Bone marrow (tissue), 2 donors: ENCODE results near the gene USP36.
"Not testable (repeated sequence)": the region's sequence is repeated elsewhere in the genome, so short reads cannot be mapped to it uniquely, and the experiment has no call there.

ENCODE experiments used
- DNase-seq, 2 donors: peaks; one replicate each; lab custom pipeline; 2025; lab: John Stamatoyannopoulos, UW

The USP36 gene

GRCh38 chr17:78791840-78792709, 48.5 kb downstream of the USP36 start:
- no peak for DNase-seq

DNA sequence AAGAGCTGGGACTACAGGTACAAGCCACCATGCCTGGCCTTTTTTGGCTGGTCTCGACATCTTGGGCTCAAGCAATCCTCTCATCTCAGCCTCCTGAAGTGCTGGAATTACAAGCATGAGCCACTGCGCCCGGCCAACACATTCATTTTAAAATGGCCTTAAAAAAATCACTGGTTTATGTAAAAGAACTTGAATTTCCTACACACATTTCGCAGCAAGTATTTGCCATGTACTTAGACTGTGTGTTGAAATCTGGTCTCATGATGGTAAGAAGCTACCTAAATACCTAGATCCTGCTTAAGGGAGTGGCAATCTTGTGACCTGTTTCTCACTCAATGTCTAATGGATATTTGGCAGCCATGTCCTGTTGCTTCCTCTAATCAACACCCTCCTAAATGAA, 50.1 kb downstream of the USP36 start:
- no peak for DNase-seq

- no peak for DNase-seq
Observed at GRCh38 chr17:78789663-78790181, 50.9 kb downstream of the USP36 start.

- DNase-seq: no peak
Observed at GRCh38 chr17:78789149-78789662, 51.4 kb downstream of the USP36 start.

GRCh38 chr17:78788451-78788850, 52.2 kb downstream of the USP36 start:
- DNase-seq: no peak

DNA sequence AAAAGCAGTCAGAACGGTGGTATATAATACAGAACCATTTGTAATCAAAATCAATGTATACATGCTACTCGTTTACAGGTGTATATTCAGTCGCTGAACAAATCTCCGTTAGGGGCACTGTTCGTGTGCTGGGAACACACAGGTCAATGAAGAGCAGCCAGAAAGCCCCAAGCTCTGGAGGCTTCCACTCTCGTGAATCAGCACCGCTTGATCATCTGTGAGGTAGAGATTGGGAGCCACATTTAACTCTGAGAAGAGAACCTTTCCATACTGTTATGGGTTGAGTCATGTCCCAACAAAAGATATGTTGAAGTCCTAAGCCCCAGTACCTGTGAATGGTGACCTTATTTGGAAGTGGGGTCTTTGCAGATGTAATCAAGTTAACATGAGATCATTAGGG, 53.2 kb downstream of the USP36 start:
- no peak for DNase-seq

GRCh38 chr17:78785663-78786057, 55.0 kb downstream of the USP36 start:
- no peak for DNase-seq

DNA sequence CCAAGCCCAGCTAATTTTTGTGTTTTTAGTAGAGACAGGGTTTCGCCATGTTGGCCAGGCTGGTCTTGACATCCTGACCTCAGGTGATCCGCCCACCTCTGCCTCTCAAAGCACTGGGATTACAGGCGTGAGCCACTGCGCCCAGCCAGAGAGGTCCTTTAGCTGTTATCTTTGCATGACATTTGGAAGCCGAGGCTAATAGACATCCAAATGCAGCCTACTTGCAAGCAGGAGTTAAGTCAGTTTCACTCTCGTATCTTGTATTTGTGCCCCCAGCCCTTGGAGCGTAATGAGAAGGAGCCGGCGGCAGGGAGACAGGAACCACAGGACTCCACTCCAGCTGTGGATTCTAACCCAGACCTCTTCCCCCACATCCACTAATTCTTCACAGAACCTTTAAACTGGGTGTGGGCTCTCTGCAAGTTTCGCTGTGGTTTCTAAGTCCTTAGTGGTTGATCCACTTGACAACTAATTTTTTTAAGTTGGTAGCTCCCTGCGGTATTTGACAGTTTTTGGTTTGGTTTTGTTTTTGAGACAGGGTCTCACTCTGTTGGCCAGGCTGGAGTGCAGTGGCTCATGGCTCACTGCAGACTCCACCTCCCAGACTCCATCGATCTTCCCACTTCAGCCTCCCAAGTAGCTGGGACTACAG, 55.5 kb downstream of the USP36 start:
- no peak for DNase-seq

- DNase-seq: no peak
Observed at GRCh38 chr17:78784352-78784751, 56.3 kb downstream of the USP36 start.

- DNase-seq: no peak
Observed at GRCh38 chr17:78783711-78784324, 56.8 kb downstream of the USP36 start.

DNA sequence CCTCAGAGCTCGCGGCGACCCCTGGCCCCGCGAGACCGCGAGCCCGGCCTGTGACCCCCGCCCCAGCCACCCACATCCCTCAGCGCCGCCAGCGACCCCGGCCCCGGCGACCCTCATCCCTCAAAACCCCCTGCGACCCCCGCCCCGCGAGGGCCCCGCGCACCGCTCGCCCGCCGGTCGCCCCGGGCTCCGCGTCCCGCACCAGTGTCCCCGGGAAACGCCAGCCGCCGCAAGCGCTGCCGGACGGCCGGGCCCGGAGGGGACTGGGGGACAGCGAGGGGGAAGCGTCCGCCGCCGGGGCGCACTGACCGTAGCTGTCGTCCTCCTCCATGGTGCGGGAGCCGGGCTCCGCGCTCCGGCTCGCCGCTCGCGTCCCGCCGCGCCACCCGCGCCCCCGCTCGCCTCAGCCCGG, 58.7 kb downstream of the USP36 start, which contains the start of gene CYTH1:
TSS of gene CYTH1 (minus strand) at position 381 of the 412 bp plus-strand sequence. CDS start at position 331, 50 bp downstream.
- DNase-seq: no peak

DNA sequence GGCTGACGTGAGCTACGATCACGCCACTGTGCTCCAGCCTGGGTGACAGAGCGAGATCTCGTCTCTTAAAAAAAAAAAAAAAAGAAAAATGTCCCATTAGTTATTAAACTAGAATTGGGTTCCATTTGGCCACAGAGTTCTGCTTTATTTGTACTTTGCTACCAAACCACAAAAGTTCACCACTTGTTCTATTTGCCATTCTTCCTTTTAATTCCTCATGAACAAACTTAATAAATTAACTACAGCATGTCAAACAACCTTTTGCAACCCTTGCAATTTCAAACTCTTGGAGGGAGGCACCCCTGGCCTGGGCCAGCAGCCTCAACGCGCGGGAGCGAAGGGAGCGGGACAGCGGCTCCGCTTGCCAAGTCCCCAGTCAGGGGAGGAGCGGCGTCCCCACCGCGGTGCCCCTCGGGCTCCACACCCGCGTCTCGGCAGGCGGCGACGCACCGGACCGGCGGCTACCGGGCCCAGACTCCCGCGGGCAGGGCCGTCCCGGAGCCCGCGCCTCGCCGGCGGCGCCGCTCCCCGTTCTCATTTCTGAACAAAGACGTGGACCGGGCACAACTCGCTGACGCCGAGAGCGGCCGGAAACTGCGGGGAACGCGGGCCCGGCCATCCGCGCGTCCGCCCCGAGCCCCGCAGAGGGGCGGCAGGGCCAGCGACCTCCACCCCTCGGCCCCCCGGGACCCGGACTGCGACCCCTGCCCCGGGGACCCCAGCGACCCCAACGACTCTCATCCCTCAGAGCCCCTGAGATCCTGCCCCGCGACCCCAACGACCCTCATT, 59.3 kb downstream of the USP36 start:
- DNase-seq: no peak

DNA sequence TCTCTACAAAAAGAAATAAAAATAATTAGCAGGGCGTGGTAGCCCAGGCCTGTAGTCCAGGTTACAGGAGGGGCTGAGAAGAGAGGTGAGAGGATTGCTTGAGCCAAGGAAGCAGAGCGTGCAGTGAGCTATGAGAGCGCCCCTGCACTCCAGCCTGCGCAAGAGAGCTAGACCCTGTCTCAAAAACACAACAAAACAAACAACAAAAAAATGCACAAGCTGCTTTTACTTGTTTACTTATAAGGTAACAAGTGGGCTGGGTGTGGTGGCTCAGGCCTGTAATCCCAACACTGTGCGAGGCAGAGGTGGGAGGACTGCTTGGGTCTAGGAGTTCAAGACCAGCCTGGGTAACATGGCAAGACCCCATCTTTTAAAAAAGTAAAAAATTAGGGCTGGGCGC, 60.3 kb downstream of the USP36 start:
- DNase-seq: no peak

GRCh38 chr17:78779850-78780249, 60.8 kb downstream of the USP36 start:
- DNase-seq: no peak

- DNase-seq: not testable (repeated sequence)
Observed at GRCh38 chr17:78779286-78779651, 61.3 kb downstream of the USP36 start.

DNA sequence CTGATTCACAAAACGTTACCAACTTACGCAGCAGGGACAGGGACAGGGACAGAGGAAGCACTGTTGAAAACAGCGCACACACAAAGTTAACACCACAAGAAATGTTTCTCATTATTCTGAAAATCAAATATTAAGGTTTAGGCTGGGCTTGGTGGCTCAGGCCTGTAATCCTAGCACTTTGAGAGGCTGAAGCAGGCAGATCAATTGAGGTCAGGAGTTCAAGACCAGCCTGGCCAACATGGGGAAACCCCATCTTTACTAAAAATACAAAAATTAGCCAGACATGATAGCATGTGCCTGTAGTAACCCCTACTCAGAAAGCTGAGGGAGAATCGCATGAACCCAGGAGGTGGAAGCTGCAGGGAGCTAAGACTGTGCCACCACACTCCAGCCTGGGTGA, 62.7 kb downstream of the USP36 start:
- no peak for DNase-seq

DNA sequence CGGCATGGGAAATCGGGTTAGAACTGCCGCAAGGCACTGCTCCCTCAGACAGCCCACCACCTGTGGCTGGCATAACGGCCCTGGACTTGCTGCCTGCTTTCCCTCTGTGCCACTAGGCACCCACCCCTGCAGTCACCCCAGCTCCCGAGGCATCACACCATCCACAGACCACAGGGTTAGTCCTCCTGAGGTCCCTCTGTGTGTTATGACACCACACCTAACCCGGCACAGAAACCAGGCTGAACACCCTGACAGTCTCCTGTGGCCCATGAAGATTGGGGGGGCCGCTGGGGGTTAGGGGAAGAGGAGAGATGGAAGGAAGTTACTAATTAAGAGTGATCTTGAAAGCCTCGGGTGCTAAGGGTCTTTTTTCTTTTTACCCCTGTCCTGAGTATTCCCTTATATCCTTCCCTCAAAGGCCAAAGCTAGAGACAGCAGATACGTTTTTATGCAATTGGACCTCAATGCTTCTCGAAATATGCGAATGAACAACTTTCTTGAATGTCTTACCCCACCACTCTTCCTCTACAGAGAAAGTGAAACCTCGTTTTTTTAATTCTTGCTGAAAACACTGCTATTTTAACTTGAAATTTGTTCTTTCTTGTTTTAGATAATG, 65.5 kb downstream of the USP36 start:
- DNase-seq: peak in 1 of 2 donors; percentile 49

- no peak for DNase-seq
Observed at GRCh38 chr17:78774453-78774852, 66.2 kb downstream of the USP36 start.

- no peak for DNase-seq
Observed at GRCh38 chr17:78771758-78772382, 68.7 kb downstream of the USP36 start.

DNA sequence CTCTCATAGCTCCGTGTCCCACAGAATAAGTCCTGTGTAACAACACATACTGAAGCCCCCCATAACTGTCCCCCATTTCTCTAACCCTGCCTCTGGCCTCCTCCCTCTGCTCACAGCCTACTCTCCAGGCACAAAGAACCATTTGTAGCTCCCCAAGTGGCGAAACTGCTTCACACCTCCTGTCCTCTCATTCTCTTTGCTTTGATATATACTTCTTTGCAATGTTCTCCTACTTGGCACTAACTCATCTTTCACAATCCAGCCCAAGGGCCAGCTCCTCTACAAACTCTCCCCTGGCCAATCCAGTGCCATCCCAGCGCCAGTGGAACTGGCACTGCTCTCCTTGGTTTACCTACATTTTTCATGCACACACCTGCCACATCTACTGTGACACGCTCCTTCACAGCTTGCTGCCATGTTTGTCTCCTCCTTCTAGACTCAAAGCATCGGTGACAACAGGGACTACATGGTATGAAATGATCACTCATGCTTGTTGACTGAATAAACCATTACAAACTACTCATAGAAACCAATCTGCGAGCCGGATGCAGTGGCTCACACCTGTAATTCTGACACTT, 71.3 kb downstream of the USP36 start:
- DNase-seq: no peak
